Lung (tissue), 12 donors: ENCODE data around the gene TMEM170B. TPM values are rescaled to one million over a fixed set of nuclear protein-coding genes. Genes with fewer than 3 reads are reported as not detected.

Source experiments
- ATAC-seq: fragments of 200-7000 bp; cut with Tn5 transposase; one replicate; pipeline ENCODE4 v1.9.1; 2020; ENCODE audit warnings: moderate number of reproducible peaks; ENCODE audit not compliant: insufficient read depth, low FRiP score
- DNase-seq, 3 donors: peaks; one replicate each; pipeline ENCODE4 v3.0.0-alpha.2; 2013 to 2017
- H3K27ac ChIP-seq, 2 donors: one replicate each; pipeline ENCODE4 v1.5.1; 2013; ENCODE audit warnings: mild to moderate bottlenecking in 2 of 2, moderate library complexity in 2 of 2, control low read depth in 1 of 2, inconsistent platforms in 1 of 2, low read depth in 1 of 2, low read length in 1 of 2
- H3K27me3 ChIP-seq, 3 donors: one replicate each; pipeline ENCODE4 v1.5.1; 2013; ENCODE audit warnings: low read length in 2 of 3; ENCODE audit not compliant: control insufficient read depth in 3 of 3, insufficient read depth in 3 of 3
- H3K36me3 ChIP-seq, 4 donors: one replicate each; pipeline ENCODE4 v1.5.1; 2013; ENCODE audit warnings: low read length in 4 of 4, mild to moderate bottlenecking in 1 of 4, moderate library complexity in 1 of 4; ENCODE audit not compliant: control insufficient read depth in 4 of 4, insufficient read depth in 4 of 4
- H3K4me1 ChIP-seq, 5 donors: one replicate each; pipeline ENCODE4 v1.5.1; 2013; ENCODE audit warnings: low read length in 5 of 5, mild to moderate bottlenecking in 2 of 5, moderate library complexity in 1 of 5; ENCODE audit not compliant: control insufficient read depth in 5 of 5, insufficient read depth in 5 of 5
- H3K4me3 ChIP-seq: one replicate; pipeline ENCODE4 v1.5.1; 2013; ENCODE audit warnings: mild to moderate bottlenecking, control low read depth, moderate library complexity
- H3K9ac ChIP-seq, 2 donors: one replicate each; pipeline ENCODE4 v1.5.1; 2013; ENCODE audit warnings: low read length in 2 of 2, control low read depth in 1 of 2; ENCODE audit not compliant: insufficient read depth in 1 of 2
- H3K9me3 ChIP-seq, 4 donors: one replicate each; pipeline ENCODE4 v1.5.1; 2013; ENCODE audit warnings: low read length in 3 of 4, mild to moderate bottlenecking in 1 of 4, moderate library complexity in 1 of 4; ENCODE audit not compliant: control insufficient read depth in 4 of 4, insufficient read depth in 3 of 4
- CTCF ChIP-seq: IDR thresholded peaks from 2 replicates; pipeline ENCODE4 v1.5.1; 2012; ENCODE audit warnings: mild to moderate bottlenecking; ENCODE audit errors: control extremely low read depth, extremely low read depth
- WGBS, 2 donors: extraction: QIAGEN DNeasy Blood & Tissue Kit; methylation state at CpG; one replicate each; pipeline ENCODE4 v1.1.7; 2013; 5-methylcytosine and 5-hydroxymethylcytosine counted together
- polyA plus RNA-seq, 2 donors: library from polyadenylated mRNA; stranded (reverse); fragments of 200-250 nt; gene quantifications; one replicate each; pipeline ENCODE4 v1.2.1, GENCODE V29; 2013
- total RNA-seq, 2 donors: library from RNA; depleted of rRNA in 1 of 2; stranded (reverse); fragments of >200 nt in 1 of 2; gene quantifications; one replicate each; pipeline ENCODE4 v1.2.1, GENCODE V29; 2014 to 2021
- donor health status: control.
- donor health status: control.
- donor health status: Bipolar disorder and iron deficiency.
- donor health status: healthy.
- donor health status: DM: yes; HTN: yes; CAD: no.

The TMEM170B gene
- total and polyA plus RNA-seq, 4 donors, result 2.2 to 9.2 (median 4.6) TPM

DNA sequence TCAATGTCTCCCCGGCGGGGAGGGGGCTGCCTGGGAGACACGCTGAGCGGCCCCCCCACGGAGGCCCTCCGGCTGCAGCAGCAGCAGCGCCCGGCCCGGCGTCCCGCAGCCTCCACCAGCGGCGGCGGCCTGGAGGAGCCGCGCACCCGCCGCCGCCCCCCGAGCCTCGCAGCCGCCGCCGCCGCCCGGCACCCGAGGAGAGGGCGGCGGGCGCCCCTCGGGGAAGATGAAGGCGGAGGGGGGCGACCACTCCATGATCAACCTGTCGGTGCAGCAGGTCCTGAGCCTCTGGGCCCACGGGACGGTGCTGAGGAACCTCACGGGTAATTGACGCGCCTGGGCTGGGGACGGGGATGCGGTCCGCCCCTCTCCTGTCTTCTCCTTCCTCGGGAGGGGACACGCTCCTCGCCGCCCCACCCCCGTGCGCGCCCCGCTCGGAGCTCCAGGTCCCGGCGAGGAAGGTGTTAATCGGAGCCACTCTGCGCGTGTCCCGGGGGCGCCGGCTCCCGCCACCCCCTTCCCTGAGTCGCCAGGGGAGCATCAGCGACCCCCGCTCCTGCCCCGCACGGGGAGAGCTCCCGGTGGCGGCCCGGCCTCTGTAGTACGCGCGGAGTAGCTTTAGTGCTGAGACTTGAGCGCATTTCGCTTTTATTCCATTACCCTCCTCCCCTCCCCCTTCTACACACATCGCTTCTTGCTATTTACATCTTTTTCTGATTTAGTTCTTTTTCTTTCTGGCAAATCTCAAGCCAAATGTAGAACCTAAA, 686 bp downstream of the TMEM170B start:
- Histone ChIP-seq H3K36me3 (no peaks in the 10 kb centered on the region), H3K27me3 (peaks cover 0 to 10% (median 5%) of the 10 kb centered on the region in 3 donors), H3K4me3 (peak overlapping the region; percentile 96), H3K4me1 (peaks cover 0 to 15% (median 2%) of the 10 kb centered on the region in 5 donors), H3K9me3 (no peaks in the 10 kb centered on the region), H3K9ac (peak overlapping the region in 1 of 2 donors; percentile 42), H3K27ac (peak overlapping the region; percentile 67 to 95)
- ATAC-seq, result no peak
- peak in 2 of 3 donors; percentile 32 to 48 for DNase-seq
- TF ChIP-seq CTCF, result no peak
- 0 to 1% methylated on average over 39 to 74 of the region's 74 CpGs for WGBS, 2 donors

DNA sequence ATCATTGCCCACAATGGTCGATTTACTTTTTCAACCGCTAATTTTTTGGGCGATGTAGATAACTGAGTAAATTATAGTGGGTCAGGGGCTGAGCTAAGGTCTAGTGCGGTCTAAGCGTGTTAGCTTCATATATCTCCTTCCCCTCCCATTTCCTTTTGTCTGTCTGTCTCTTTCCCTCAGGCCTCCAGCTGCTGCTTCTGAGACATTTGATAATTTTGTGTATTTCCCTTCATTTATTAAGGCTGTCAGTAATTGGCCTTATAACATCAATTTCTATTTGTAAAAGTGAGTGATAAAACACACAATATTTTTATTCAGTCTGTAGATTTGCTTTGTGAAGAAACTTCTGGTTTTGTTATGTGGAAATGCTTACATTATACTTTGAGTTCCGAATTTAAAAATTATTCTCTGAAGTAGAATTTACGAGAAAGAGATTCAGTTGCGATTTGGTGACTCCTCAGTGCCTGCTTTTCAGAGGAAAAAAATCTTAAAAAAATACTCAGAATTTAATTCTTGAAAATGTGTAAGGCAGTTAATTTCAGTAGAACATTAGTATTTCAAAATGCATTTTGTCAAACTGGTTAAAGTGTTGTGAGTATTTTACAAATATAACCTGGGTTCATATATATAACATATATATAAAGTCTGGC, 1.4 kb downstream of the TMEM170B start:
- Histone ChIP-seq H3K36me3 (no peaks in the 10 kb centered on the region), H3K27ac (no peak overlapping the region), H3K9me3 (no peaks in the 10 kb centered on the region), H3K4me1 (peaks cover 0 to 15% (median 2%) of the 10 kb centered on the region in 5 donors), H3K27me3 (peaks cover 0 to 9% (median 5%) of the 10 kb centered on the region in 3 donors), H3K4me3 (no peak overlapping the region), H3K9ac (peak overlapping the region in 1 of 2 donors; percentile 42)
- no peak for DNase-seq
- no peak for TF ChIP-seq CTCF
- WGBS, 2 donors, result 24 to 33% methylated on average over 8 of the region's 8 CpGs
- no peak for ATAC-seq

DNA sequence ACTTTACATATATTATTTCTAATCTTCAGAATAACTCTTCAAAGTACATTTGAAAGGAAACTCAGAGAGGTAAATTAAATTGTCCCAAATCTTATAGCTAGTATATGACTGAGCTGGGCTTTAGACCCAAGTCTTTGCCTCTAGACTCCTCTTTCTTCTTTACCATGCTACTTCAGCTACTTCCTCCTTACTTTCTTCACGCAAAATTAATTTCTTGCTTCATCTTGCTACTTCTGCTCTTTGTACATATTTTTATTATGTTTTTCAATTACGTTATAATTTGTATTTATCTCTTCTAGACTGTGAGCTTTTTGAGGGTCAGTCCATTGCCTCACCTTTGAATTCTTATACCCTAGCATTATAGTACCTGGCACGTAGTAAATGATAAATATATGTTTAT, 5.3 kb downstream of the TMEM170B start:
- H3K27me3 ChIP-seq, result peaks cover 0 to 3% (median 0%) of the 10 kb centered on the region in 3 donors
- H3K27ac ChIP-seq, result no peak overlapping the region
- WGBS, 2 donors, result 64 to 83% methylated on average over 3 of the region's 3 CpGs
- no peak for ATAC-seq
- no peak overlapping the region for H3K4me3 ChIP-seq
- H3K9ac ChIP-seq, result no peak overlapping the region
- H3K9me3 ChIP-seq, result no peaks in the 10 kb centered on the region
- peaks cover 0 to 4% (median 0%) of the 10 kb centered on the region in 5 donors for H3K4me1 ChIP-seq
- DNase-seq, result no peak
- no peak for TF ChIP-seq CTCF
- no peaks in the 10 kb centered on the region for H3K36me3 ChIP-seq
